GM18507 (cell line): ENCODE results near the gene RBMY1D.
"Not testable (repeated sequence)": the region's sequence is repeated elsewhere in the genome, so short reads cannot be mapped to it uniquely, and the experiment has no call there.

Source experiments
- DNase-seq: peaks from one replicate; pipeline ENCODE4 v3.0.0; 2011; ENCODE audit warnings: low read depth; ENCODE audit not compliant: insufficient read length; ENCODE audit errors: extremely low spot score
- FAIRE-seq: peaks from 2 replicates; lab custom pipeline; 2011; peaks lifted over from hg19 to GRCh38; lab: Jason Lieb, UNC

The RBMY1D gene

DNA sequence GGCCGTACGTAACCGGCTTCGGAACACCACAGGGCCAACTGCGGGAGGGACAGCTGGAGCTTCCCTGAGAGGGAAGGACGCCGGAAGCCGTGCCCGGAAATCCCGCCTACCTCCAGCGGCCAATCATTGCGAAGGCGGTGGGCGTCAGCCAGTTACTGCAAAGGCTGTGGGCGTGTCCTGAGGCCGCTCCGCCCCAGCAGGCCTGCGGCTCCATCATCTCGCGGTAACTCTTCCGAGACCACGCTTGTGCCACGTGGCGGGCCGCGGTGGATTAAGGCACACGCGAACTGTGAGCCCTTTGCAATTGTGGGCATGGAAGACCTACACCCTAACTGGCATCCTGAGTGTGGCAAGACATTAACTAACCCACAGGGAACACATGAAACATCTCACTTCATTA is at the start of gene RBMY1D:
Gene RBMY1D, minus strand, starts transcription at position 101 of the 400 bp plus-strand sequence. CDS start 2,013 bp downstream, outside the sequence.
- DNase-seq, FAIRE-seq: not testable (repeated sequence)

- not testable (repeated sequence) for DNase-seq, FAIRE-seq
Measured at GRCh38 chrY:21917932-21918331, 23.6 kb upstream of the RBMY1D start, which contains the start of gene RBMY1E. TSS of gene RBMY1E (minus strand) at chrY:21918032. CDS start at chrY:21916054, 1,978 bp downstream.

GRCh38 chrY:21869407-21870076 is 24.8 kb downstream of the RBMY1D start:
- DNase-seq: not testable (repeated sequence)
- FAIRE-seq: peak; percentile 65

DNA sequence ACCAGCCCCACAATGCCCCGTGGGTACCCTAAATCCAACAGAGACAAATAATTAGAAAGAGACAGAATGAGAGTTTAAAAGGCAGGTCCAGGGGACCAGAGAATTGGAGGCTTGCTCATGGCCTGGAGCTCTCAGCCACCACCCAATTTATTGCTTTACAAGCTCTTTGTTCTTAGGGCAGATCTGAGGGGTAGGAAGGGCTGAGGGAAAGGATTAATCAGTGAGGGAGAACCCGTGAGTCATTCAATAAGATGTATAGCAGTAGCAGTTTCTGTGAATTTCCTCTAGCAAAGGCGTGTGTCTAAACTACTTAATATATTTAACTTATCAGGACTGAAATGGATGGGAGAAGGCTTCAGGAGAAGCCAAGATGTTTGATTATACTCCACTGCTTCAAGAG is 48.8 kb downstream of the RBMY1D start:
- DNase-seq (no peak), FAIRE-seq (no peak)

- no peak for FAIRE-seq
- DNase-seq: no peak
Measured at GRCh38 chrY:21842090-21842489, 52.2 kb downstream of the RBMY1D start.

GRCh38 chrY:21839489-21839888 is 54.8 kb downstream of the RBMY1D start:
- no peak for DNase-seq
- no peak for FAIRE-seq

DNA sequence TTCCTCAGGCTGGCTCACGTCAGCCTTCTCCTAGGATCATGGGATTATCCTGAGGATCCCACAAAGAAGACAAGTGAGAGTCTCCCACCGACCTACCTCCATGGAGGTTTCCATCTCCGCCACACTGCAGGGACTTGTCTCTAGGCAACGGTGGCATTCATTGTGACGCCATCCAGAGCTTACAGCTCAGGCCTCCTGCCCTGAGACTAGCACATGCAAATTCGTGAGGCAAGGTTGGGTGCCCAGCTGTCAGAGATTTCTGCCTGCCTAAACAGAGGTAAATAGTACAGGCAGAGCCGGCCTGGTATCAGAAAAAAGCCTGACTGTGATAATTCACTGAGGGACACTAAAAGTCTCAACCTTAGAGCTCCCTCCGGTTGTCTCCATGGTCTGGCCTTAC is 58.0 kb downstream of the RBMY1D start:
- no peak for FAIRE-seq

DNA sequence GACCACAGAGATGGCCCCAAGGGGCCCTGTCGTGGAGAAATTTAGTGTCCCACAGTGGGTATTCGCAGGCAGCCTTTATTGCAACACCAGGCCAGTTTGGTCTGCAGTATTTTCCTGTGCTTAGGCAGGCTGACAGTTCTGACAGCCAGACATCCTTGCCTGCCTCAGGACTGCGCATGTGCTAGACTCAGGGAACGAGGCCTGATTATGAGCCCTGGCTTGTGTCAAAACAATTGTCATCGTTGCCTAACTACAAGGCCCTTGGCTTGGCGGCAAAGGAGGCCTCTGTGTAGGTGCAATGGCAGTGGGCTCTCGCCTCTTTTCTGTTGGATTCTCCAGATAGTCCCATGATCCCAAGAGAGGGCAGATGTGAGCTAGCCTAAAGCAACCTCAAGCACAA is 59.3 kb downstream of the RBMY1D start:
- FAIRE-seq (no peak), DNase-seq (no peak)

More for the DNA sequence above, 58.0 kb downstream of the RBMY1D start:
- DNase-seq: no peak
